ENCODE data around the gene FARP1. TPM values are rescaled to one million over a fixed set of nuclear protein-coding genes. Genes with fewer than 3 reads are reported as not detected.

Gene FARP1
- total and polyA plus RNA-seq, 2 of the 8 experiments (the other 6 are each of a cell fraction or from before 2014, with no cell fraction given), result 24.7 to 104 TPM

DNA sequence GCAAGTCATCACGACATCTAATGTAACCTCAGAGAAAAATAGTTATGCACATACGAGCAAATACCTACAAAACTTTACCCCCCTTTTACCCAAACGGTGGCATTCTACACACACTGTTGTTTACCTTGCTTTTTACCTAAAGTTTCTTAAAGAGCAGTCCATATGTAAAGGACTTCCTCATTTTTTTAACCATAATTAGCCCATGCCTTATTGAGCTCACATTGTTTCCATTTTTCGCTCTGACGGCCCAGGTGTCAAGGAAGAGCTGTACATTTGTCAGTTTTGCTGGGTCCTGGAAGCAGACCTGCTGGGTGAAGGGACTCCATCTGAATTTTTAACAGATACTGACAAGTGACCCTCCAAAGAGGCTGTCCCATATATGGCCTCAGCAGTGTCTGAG, 344.6 kb downstream of the FARP1 start (continued):
- no peak for TF ChIP-seq CHD7 (IDR thresholded peaks at IDR 0.05; ENCODE audit: insufficient replicate concordance, low read length)
- no peak for TF ChIP-seq NANOG (IDR thresholded peaks at IDR 0.05; ENCODE audit: insufficient read depth, low read depth, low read length, poor library complexity, severe bottlenecking)
- TF ChIP-seq BACH1 (IDR thresholded peaks at IDR 0.05; ENCODE audit: low read length), result no peak

Measured in H1 (cell line).